PFSK-1 (cell line): Measurements from ENCODE around the gene ALG6.

Experiments
- POLR2AphosphoS5 ChIP-seq: IDR thresholded peaks from 2 replicates; pipeline ENCODE4 v1.6.1; 2012; ENCODE audit warnings: low read depth, mild to moderate bottlenecking, control low read depth, low read length, moderate library complexity
- TAF1 ChIP-seq: IDR thresholded peaks from 2 replicates; pipeline ENCODE4 v1.6.1; 2012; ENCODE audit warnings: low read length, control low read depth, borderline replicate concordance; ENCODE audit not compliant: insufficient read depth

- TF ChIP-seq POLR2AphosphoS5 (no peak), TAF1 (no peak)
These were observed 45.1 kb upstream of the ALG6 start, which contains the start of gene FOXD3 for GRCh38 chr1:63322114-63322943.
